Neural progenitor cell (in vitro differentiated cells): ENCODE data around the gene RAD51B. TPM values are rescaled to one million over a fixed set of nuclear protein-coding genes. Genes with fewer than 3 reads are reported as not detected.
"Not testable (repeated sequence)": the region's sequence is repeated elsewhere in the genome, so short reads cannot be mapped to it uniquely, and the experiment has no call there.

Experiments used
- DNase-seq: peaks from one replicate; pipeline ENCODE4 v3.0.0-alpha.2; 2016; ENCODE audit warnings: low spot score
- H2AFZ ChIP-seq: fragments of 200-600 bp; sonication (generic); replicated peaks from 2 replicates; pipeline ENCODE4 v1.6.1; 2016; ENCODE audit warnings: antibody characterized with exemption
- H3F3A ChIP-seq: fragments of 200-600 bp; sonication (generic); 2 replicates; pipeline ENCODE4 v1.6.1; 2016; ENCODE audit warnings: antibody characterized with exemption, low read depth
- H3K27ac ChIP-seq: fragments of 200-600 bp; sonication (generic); 2 replicates; pipeline ENCODE4 v1.5.1; 2016; ENCODE audit warnings: mild to moderate bottlenecking
- H3K27me3 ChIP-seq: fragments of 200-600 bp; sonication (generic); 2 replicates; pipeline ENCODE4 v1.6.1; 2016; ENCODE audit warnings: mild to moderate bottlenecking, moderate library complexity
- H3K36me3 ChIP-seq: fragments of 200-600 bp; sonication (generic); 2 replicates; pipeline ENCODE4 v1.5.1; 2016
- H3K4me1 ChIP-seq: fragments of 200-600 bp; sonication (generic); 2 replicates; pipeline ENCODE4 v1.6.1; 2016; ENCODE audit warnings: mixed run types
- H3K4me2 ChIP-seq: fragments of 200-600 bp; sonication (generic); 2 replicates; pipeline ENCODE4 v1.6.1; 2016
- H3K4me3 ChIP-seq: fragments of 200-600 bp; sonication (generic); 2 replicates; pipeline ENCODE4 v1.5.1; 2016
- H3K79me2 ChIP-seq: fragments of 200-600 bp; sonication (generic); 2 replicates; pipeline ENCODE4 v1.6.1; 2016; ENCODE audit warnings: low read depth
- H3K9ac ChIP-seq: fragments of 200-600 bp; sonication (generic); 2 replicates; pipeline ENCODE4 v1.6.1; 2016
- H3K9me3 ChIP-seq: fragments of 200-600 bp; sonication (generic); 2 replicates; pipeline ENCODE4 v1.5.1; 2016; ENCODE audit warnings: low read depth
- H4K20me1 ChIP-seq: fragments of 200-600 bp; sonication (generic); 2 replicates; pipeline ENCODE4 v1.6.1; 2016; ENCODE audit warnings: low read depth
- H3K27ac Mint-ChIP-seq: 3 replicates; pipeline ENCODE4 v1.8.0; 2021; ENCODE audit warnings: mixed read lengths
- H3K27me3 Mint-ChIP-seq: 2 replicates; pipeline ENCODE4 v1.8.0; 2022; ENCODE audit warnings: low read depth, mild to moderate bottlenecking, inconsistent platforms, moderate library complexity, mixed read lengths; ENCODE audit not compliant: insufficient read depth
- H3K36me3 Mint-ChIP-seq: 3 replicates; pipeline ENCODE4 v1.8.0; 2021; ENCODE audit warnings: mixed read lengths
- H3K4me1 Mint-ChIP-seq: 3 replicates; pipeline ENCODE4 v1.8.0; 2021; ENCODE audit warnings: mixed read lengths
- H3K4me3 Mint-ChIP-seq: 3 replicates; pipeline ENCODE4 v1.8.0; 2021; ENCODE audit warnings: mild to moderate bottlenecking, moderate library complexity, mixed read lengths
- H3K9me3 Mint-ChIP-seq: 3 replicates; pipeline ENCODE4 v1.8.0; 2020; ENCODE audit warnings: mixed read lengths
- CTCF ChIP-seq: fragments of 200-600 bp; sonication (generic); IDR thresholded peaks from 2 replicates; pipeline ENCODE4 v1.5.1; 2017; ENCODE audit warnings: antibody characterized with exemption, mild to moderate bottlenecking
- EZH2 ChIP-seq: fragments of 200-600 bp; sonication (generic); IDR thresholded peaks from 2 replicates; pipeline ENCODE4 v1.6.1; 2017; ENCODE audit warnings: antibody characterized with exemption, mild to moderate bottlenecking, moderate library complexity
- EZH2phosphoT487 ChIP-seq: fragments of 200-600 bp; sonication (generic); IDR thresholded peaks from 2 replicates; pipeline ENCODE4 v1.6.1; 2017; ENCODE audit warnings: antibody characterized with exemption
- total RNA-seq: library from RNA; depleted of rRNA; stranded (reverse); fragments of >200 nt; gene quantifications from 2 replicates; pipeline ENCODE4 v1.2.3, GENCODE V29; 2015; ENCODE audit warnings: low replicate concordance

Gene RAD51B
- total RNA-seq, 1 donor from 2014 or later = 50.5 TPM

- Histone ChIP-seq H3K9me3 (peaks cover 4% of the 10 kb centered on the region), H3K4me1 (peaks cover 8% of the 10 kb centered on the region), H3K4me2 (no peak overlapping the region), H2AFZ (no peak overlapping the region), H3F3A (no peaks in the 10 kb centered on the region), H3K36me3 (no peaks in the 10 kb centered on the region), H3K27me3 (no peaks in the 10 kb centered on the region), H4K20me1 (no peaks in the 10 kb centered on the region), H3K27ac (no peak overlapping the region), H3K79me2 (no peaks in the 10 kb centered on the region), H3K9ac (no peak overlapping the region), H3K4me3 (no peak overlapping the region)
- H3K4me1 Mint-ChIP-seq = peaks cover 5% of the 10 kb centered on the region
- no peak for DNase-seq
- TF ChIP-seq EZH2phosphoT487 = no peak
- TF ChIP-seq EZH2 = no peak
- TF ChIP-seq CTCF = no peak
- H3K4me3 Mint-ChIP-seq = no peak overlapping the region
- peaks cover 52% of the 10 kb centered on the region for H3K9me3 Mint-ChIP-seq
- H3K27me3 Mint-ChIP-seq = no peaks in the 10 kb centered on the region
- no peak overlapping the region for H3K27ac Mint-ChIP-seq
- peaks cover 24% of the 10 kb centered on the region for H3K36me3 Mint-ChIP-seq
Measured at GRCh38 chr14:68099495-68100045, 280.0 kb downstream of the RAD51B start.

GRCh38 chr14:68101715-68102301 lies 282.2 kb downstream of the RAD51B start:
- not testable (repeated sequence) for H3F3A ChIP-seq, H3K27me3 ChIP-seq, H2AFZ ChIP-seq, H3K79me2 ChIP-seq, H3K9ac ChIP-seq, H3K9me3 ChIP-seq, H3K27me3 Mint-ChIP-seq, H3K4me3 ChIP-seq, H4K20me1 ChIP-seq, H3K27ac Mint-ChIP-seq, H3K4me1 Mint-ChIP-seq, H3K4me3 Mint-ChIP-seq, H3K27ac ChIP-seq, H3K36me3 ChIP-seq, H3K4me2 ChIP-seq
- Mint-ChIP-seq H3K9me3 (peaks cover 49% of the 10 kb centered on the region), H3K36me3 (peaks cover 24% of the 10 kb centered on the region)
- DNase-seq = peak; percentile 9
- peaks cover 15% of the 10 kb centered on the region for H3K4me1 ChIP-seq

- peaks cover 15% of the 10 kb centered on the region for H3K4me1 ChIP-seq
- Mint-ChIP-seq H3K4me1 (peaks cover 7% of the 10 kb centered on the region), H3K4me3 (no peak overlapping the region), H3K27ac (peak overlapping the region; percentile 5), H3K27me3 (no peaks in the 10 kb centered on the region), H3K9me3 (peaks cover 42% of the 10 kb centered on the region), H3K36me3 (peaks cover 19% of the 10 kb centered on the region)
- TF ChIP-seq EZH2phosphoT487 (no peak), CTCF (no peak)
- H2AFZ ChIP-seq = no peak overlapping the region
- no peak overlapping the region for H3K9ac ChIP-seq
- no peak overlapping the region for H3K27ac ChIP-seq
- H3K4me2 ChIP-seq = no peak overlapping the region
- peaks cover 4% of the 10 kb centered on the region for H3K9me3 ChIP-seq
- DNase-seq = no peak
- no peak overlapping the region for H3K4me3 ChIP-seq
- H3F3A ChIP-seq = no peaks in the 10 kb centered on the region
- H3K36me3 ChIP-seq = no peaks in the 10 kb centered on the region
- H4K20me1 ChIP-seq = no peaks in the 10 kb centered on the region
- H3K79me2 ChIP-seq = no peaks in the 10 kb centered on the region
- no peaks in the 10 kb centered on the region for H3K27me3 ChIP-seq
Measured at GRCh38 chr14:68103853-68104252, 284.3 kb downstream of the RAD51B start.

- peaks cover 4% of the 10 kb centered on the region for H3K9me3 ChIP-seq
- no peak for TF ChIP-seq CTCF
- no peak for TF ChIP-seq EZH2
- TF ChIP-seq EZH2phosphoT487 = no peak
- H3K4me2 ChIP-seq = no peak overlapping the region
- no peak overlapping the region for H2AFZ ChIP-seq
- H3K9ac ChIP-seq = no peak overlapping the region
- no peaks in the 10 kb centered on the region for H4K20me1 ChIP-seq
- H3K36me3 ChIP-seq = no peaks in the 10 kb centered on the region
- H3K4me1 Mint-ChIP-seq = peaks cover 13% of the 10 kb centered on the region
- H3K27me3 Mint-ChIP-seq = no peaks in the 10 kb centered on the region
- H3K27ac Mint-ChIP-seq = peak overlapping the region; percentile 9
- no peak for DNase-seq
- H3K36me3 Mint-ChIP-seq = peaks cover 19% of the 10 kb centered on the region
- H3K4me1 ChIP-seq = peaks cover 15% of the 10 kb centered on the region
- H3K27me3 ChIP-seq = no peaks in the 10 kb centered on the region
- no peaks in the 10 kb centered on the region for H3F3A ChIP-seq
- peaks cover 38% of the 10 kb centered on the region for H3K9me3 Mint-ChIP-seq
- no peak overlapping the region for H3K4me3 Mint-ChIP-seq
- H3K4me3 ChIP-seq = no peak overlapping the region
- no peaks in the 10 kb centered on the region for H3K79me2 ChIP-seq
- H3K27ac ChIP-seq = no peak overlapping the region
Measured at GRCh38 chr14:68104518-68104917, 284.9 kb downstream of the RAD51B start.
